Measurements from ENCODE around the gene F2RL2.

The F2RL2 gene

GRCh38 chr5:76583163-76584047 is 39.8 kb downstream of the F2RL2 start:
- no peak for DNase-seq (ENCODE audit: low spot score)

DNA sequence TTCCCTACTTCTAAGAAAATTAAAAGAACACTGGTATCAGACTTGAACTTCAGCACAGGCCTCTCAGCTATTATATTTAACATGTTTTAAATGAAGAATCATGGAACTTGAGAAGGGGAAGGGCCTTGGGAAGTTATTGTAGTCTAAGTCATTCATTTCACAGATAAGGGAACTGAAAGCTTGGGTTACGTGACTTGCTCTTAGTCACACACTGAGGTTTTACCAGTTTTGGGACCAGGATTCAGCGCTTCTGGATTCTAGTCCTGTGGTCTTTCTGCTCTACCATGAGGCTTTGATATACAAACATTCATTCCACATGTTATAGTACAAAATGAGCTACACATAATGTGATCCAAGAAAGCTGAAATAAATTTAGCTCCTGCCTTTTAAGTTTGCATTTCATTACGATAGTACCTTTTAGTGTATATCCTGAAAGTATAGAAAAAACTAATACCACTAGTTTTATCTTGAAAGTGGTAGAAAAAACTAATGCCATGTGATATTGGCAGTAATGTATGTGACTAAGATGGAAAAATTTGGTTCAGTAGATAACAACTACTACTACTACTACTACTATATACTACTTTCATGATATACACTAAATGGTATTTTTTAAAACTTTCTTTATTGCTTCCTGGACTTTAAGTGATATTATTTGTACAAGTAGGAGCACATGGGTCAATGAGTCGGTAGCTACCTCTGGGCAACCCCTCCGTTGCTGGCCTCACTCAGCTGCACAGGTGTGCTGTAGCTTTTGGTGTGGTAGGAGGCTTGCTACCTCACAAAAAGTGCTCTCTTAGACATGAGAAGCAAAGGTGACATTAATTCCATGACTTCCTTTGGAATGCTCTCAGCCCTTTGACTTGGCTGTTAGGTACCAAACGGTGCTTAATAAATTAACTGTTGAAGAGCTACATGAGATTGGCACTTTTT is 40.7 kb downstream of the F2RL2 start:
- DNase-seq (ENCODE audit: low spot score) = no peak

DNA sequence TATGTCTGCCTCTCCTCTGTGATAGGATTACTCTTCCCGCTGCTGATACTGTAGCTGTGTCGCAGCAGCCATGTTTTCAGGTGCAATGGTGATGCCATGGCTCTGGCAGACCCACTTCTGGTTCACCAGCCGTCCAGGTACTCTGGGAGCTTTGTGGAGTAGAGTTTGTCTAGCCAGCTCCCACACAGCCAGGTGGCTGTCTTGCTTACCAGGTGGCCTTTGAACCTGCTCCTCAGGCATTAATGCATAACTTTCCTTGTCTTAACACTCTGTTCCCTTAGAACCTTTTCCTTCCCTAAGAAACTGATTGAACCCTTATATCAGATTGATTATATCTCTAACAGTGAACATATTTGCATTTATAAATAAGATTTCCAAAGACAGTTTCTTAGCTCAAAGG is 42.2 kb downstream of the F2RL2 start:
- no peak for DNase-seq (ENCODE audit: low spot score)

DNA sequence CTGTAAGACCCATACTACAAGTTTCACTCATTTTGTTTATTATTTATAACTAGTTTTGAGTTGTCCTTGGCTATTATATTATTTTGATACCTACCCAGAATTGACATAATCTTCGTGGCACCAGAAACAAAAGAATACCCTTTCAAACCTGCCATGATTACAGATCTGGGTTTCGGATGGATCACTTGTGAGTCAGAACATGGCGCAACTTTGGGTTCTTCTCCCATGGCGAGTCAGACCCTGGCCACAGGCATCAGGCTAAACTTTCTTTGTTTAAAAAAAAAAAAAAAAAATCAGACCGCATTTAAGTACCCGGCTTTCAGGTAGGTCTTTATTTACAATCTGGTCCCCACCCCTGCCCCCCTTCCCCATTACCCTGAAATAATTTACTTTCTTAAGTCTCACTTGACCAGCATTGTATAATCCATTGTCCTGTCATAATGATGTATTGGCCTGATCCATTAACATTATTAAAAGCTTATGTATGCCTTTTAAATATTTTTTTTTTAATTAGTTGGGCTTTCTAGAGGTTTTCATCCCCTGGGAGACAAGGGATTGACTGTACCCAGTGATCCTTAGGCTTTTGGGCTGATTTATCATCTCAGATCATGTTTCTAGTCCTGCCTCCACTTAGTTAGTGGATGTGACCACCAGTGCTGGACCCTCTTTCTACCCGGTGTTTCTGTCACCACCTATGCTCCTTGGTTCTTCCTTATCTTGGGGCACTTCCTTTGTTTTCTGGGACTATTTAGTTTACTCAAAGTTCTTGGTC is 43.9 kb downstream of the F2RL2 start:
- no peak for DNase-seq (ENCODE audit: low spot score)

DNA sequence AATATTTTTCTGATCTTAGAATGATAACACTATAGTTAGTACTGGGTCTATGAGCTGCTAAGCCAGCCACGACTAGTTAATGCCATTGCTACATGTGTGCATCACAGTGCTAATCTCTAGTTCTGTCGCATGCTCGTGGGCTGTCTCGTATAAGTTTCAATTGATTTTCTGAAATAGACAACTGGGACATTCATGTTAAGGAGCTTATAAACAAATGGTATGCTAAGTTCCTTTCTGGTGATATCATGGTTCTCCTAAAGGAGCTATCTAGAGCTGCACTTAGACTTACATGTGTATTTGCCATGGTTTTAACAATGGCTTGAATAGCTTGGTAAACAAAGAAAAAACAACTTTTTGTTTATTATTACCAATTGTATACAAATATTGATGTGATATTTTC is 46.2 kb downstream of the F2RL2 start:
- DNase-seq (ENCODE audit: low spot score) = no peak

- DNase-seq (ENCODE audit: low spot score) = no peak
Measured at GRCh38 chr5:76576450-76576849, 46.8 kb downstream of the F2RL2 start.

DNA sequence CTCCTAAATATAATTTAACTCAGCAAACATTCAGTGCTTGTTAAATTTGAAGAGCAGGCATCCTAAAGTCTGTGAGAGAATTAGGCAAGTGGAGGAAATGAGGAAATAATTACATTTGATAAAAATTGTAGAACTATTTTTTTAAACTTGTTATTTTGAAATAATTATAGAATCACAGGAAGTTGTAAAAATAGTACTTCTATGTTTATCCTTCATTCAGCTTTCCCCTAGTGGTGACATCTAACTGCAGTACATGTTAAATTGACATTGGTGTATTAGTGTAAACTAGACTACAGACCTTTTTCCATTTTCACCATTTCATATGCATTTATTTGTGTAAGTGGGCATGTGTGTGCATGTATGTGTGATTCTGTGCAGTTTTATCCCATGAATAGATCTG is 51.6 kb downstream of the F2RL2 start:
- no peak for DNase-seq (ENCODE audit: low spot score)

GRCh38 chr5:76570153-76570552 is 53.0 kb downstream of the F2RL2 start:
- DNase-seq (ENCODE audit: low spot score) = no peak
